Measurements from ENCODE around the gene PRKAR2B.

The PRKAR2B gene

DNA sequence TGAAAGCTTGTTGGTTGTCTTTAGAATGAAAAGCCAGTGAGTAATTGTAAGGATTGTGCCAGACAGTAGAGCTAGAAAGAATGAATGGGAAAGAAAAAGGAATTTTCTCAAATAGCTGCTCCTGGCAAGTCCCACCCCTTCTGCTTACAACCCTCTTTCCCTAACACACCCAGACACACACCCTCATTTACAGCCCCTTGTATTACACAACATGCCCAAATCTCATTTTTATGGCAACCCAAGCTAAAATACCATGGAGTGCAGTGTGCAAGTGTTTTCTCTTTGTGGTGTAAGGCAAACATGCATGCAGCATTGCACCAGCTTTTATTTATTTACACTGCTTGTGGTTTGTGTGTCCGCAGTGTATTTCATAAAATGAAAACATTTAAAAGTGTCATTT is 1.5 kb downstream of the PRKAR2B start:
- TF ChIP-seq, protein P1, sequence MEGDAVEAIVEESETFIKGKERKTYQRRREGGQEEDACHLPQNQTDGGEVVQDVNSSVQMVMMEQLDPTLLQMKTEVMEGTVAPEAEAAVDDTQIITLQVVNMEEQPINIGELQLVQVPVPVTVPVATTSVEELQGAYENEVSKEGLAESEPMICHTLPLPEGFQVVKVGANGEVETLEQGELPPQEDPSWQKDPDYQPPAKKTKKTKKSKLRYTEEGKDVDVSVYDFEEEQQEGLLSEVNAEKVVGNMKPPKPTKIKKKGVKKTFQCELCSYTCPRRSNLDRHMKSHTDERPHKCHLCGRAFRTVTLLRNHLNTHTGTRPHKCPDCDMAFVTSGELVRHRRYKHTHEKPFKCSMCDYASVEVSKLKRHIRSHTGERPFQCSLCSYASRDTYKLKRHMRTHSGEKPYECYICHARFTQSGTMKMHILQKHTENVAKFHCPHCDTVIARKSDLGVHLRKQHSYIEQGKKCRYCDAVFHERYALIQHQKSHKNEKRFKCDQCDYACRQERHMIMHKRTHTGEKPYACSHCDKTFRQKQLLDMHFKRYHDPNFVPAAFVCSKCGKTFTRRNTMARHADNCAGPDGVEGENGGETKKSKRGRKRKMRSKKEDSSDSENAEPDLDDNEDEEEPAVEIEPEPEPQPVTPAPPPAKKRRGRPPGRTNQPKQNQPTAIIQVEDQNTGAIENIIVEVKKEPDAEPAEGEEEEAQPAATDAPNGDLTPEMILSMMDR (IDR thresholded peaks at IDR 0.05; ENCODE audit: extremely low read depth, insufficient read depth, missing control alignments): no peak
- in situ Hi-C loops (cut with MboI; ENCODE audit: low pct_unique_long_range_greater_than_20kb, low sequenced_read_pairs, unreplicated experiment): no loop called here
- DNase-seq (ENCODE audit: low spot score): no peak

DNA sequence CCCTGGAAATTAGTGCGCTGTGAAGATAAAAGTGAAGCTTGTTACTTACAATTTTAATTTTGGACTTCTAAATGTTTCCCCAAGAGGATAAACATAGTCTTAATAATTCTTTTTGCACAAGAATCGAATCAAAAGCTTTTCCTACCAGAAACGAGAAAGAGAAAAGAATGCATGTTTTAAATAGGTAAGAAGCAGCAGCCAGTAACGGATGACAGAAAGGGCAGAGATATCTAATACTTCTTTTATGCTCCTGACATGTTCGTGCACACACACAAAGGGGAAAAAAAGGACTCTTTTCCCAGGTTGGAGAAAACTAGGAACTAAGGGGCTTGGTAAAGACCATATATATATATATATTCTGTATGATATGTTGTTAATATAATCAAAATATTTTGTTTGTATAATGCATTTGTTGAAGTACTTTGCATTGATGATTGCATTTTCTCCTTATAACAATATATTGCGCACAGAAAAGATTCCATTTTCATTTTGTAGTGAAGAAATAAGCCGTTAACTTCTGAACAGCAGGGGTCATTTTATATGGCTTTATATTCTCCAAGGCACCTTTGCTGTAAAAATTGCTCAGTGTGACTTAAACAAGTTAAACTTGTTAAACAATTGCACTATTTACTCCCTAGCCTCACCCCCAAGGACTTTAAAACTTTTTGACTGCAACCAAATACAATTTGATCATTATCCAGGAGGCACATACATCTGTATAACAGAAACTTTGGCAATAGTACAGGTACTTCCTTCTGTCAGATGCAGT is 2.2 kb downstream of the PRKAR2B start:
- in situ Hi-C loops (cut with MboI; ENCODE audit: low pct_unique_long_range_greater_than_20kb, low sequenced_read_pairs, unreplicated experiment): no loop called here
- DNase-seq (ENCODE audit: low spot score): no peak
- TF ChIP-seq, protein P1 (IDR thresholded peaks at IDR 0.05; ENCODE audit: extremely low read depth, insufficient read depth, missing control alignments): no peak

DNA sequence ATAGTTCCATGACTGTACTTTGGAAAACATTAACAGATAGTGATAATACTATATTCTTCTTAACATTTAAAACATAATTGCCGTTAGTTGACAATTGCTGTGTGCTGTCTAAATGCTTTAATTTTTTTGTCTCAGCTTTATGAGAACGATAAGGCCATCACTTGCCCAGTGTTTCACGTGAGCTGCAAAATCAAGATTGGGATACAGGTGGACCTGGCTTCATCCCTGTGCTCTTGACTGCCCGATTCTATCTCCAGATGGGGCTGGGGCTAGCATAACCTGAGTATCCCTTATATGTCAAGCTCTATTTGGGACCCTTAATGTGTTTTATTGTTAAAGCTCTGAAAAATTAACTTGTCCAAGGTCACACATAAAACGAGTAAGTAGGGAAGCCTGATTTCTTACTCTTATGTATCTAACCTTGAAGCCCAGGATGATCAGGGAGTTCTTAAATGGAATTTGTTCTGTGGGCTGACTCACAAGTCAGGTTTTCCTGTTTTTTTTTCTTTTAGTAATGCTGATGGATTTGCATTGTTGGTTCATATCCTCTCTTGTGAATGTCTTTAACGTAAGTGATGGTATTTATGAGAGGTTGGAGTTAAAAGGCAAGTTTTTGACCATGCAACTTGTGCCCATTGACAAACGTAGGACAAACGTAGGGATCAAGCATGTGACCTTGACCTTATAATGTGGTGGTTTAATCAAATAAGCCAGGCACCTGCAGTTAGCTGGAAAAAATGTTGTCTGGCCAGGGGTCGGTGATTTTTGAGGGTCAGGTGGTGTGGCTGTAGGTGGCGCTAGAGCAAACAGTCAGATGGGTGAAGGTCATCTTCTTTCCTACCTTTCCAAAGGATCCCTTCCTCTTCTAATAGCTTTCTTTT is 3.6 kb downstream of the PRKAR2B start:
- in situ Hi-C loops (cut with MboI; ENCODE audit: low pct_unique_long_range_greater_than_20kb, low sequenced_read_pairs, unreplicated experiment): no loop called here
- DNase-seq (ENCODE audit: low spot score): no peak
- TF ChIP-seq, protein P1 (IDR thresholded peaks at IDR 0.05; ENCODE audit: extremely low read depth, insufficient read depth, missing control alignments): peak; percentile 28

DNA sequence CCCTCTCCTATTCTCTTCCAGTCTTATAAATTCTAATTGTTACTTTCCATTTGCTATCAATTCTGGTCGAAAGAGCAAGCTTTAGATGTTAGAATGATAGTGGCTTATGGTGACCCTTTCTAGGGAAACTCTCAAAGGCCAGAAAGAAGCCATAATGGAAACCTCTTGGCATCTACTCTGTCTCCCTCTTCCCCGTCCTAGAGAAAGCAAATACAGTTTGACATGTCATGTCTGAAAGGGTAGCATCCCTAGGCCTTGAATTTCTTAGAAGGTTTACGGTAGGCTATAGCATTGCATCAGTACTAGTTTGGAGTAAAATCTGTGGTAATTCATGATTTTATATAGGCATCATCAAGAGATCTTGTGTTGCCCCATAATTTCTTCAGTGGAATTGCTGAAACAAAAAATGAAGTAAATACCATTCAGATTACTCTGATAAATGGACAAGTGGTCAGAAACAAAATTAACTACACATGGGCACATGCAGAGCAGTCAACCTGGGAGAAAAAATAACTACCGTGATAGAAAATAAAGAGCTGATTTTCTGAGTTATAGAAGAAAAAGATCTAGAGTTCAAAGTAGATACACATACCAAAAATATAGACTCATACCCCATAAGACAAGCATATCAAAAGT is 4.4 kb downstream of the PRKAR2B start:
- TF ChIP-seq, protein P1 (IDR thresholded peaks at IDR 0.05; ENCODE audit: extremely low read depth, insufficient read depth, missing control alignments): no peak
- in situ Hi-C loops (cut with MboI; ENCODE audit: low pct_unique_long_range_greater_than_20kb, low sequenced_read_pairs, unreplicated experiment): no loop called here
- no peak for DNase-seq (ENCODE audit: low spot score)

DNA sequence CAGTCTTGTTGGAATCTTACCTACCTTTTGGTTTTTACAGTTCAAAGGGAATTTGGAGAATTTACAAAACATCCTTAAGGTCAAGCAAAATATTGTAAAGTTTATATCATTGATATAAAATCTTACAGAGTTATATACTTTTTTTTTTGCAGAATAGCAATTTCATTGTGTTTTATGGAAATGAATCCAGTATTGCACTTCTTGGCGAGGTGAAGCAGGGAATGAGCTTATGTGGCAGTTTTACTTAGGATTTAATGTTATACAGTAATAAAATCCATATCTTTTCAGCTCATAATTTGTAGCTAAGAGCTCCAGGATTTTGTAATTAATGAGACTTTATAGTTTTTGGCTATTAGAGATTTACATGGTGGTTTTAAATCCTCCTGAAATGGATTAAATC is 5.0 kb downstream of the PRKAR2B start:
- DNase-seq (ENCODE audit: low spot score): no peak
- TF ChIP-seq, protein P1 (IDR thresholded peaks at IDR 0.05; ENCODE audit: extremely low read depth, insufficient read depth, missing control alignments): no peak
- in situ Hi-C loops (cut with MboI; ENCODE audit: low pct_unique_long_range_greater_than_20kb, low sequenced_read_pairs, unreplicated experiment): no loop called here

DNA sequence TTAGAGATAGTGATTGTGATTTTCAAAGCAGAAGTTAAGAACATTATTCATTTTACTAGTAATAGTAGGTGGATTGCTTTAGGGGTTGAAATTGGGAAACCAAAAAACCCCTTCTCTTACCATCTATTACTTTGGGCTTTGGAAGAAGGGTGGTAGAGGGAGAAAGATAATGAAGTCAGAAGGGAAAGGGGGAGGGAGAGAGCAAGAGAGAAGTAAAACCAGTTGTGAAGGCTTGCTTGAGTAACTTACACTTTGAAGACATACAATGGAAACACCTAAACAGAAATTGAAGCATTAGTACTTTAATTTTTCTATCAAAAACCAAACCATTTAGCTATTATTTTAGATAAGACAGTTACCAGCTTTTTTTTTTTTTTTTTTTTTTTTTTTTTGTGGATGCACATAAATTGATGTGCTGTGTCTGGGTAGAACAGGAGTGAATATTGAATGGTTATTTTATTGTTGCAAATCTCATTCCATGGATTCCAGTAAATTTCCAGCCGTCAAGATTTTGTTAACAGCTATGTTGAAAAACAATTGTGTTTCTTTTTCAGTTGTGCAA is 5.5 kb downstream of the PRKAR2B start:
- TF ChIP-seq, protein P1 (IDR thresholded peaks at IDR 0.05; ENCODE audit: extremely low read depth, insufficient read depth, missing control alignments): no peak
- DNase-seq (ENCODE audit: low spot score): no peak
- in situ Hi-C loops (cut with MboI; ENCODE audit: low pct_unique_long_range_greater_than_20kb, low sequenced_read_pairs, unreplicated experiment): no loop called here

Measured in GM13977 (cell line).